SK-N-SH (cell line): ENCODE measurements around the gene TRPC4AP. TPM values are rescaled to one million over a fixed set of nuclear protein-coding genes. Genes with fewer than 3 reads are reported as not detected.
A peak's percentile ranks its signal among the peaks of the same experiment; 100 is the strongest.

Experiments
- CTCF ChIA-PET: fragments of 300-600, 350-600 bp; formaldehyde crosslinking; extraction: SDS; loops from one replicate; lab custom pipeline; 2021; lab: Yijun Ruan, JAX
- POLR2A ChIA-PET: fragments of 350-600 bp; sonication (Branson Sonifier 250); formaldehyde crosslinking; extraction: SDS; loops from one replicate; lab custom pipeline; 2020; ENCODE audit warnings: antibody characterized with exemption, inconsistent platforms; lab: Yijun Ruan, JAX
- DNase-seq: peaks from one replicate; pipeline ENCODE4 v3.0.0; 2012
- H2AFZ ChIP-seq: fragments of 200-600 bp; sonication (generic); 2 replicates; pipeline ENCODE4 v1.8.1; 2016; ENCODE audit warnings: antibody characterized with exemption, mild to moderate bottlenecking, low read depth
- H3F3A ChIP-seq: fragments of 200-600 bp; sonication (generic); replicated peaks from 2 replicates; pipeline ENCODE3; 2016; ENCODE audit warnings: antibody characterized with exemption, mild to moderate bottlenecking; ENCODE audit not compliant: insufficient read depth
- H3K27ac ChIP-seq, 2 experiments: fragments of 200-500 bp in 1 of 2; fragments of 200-600 bp in 1 of 2; sonication (Bioruptor generic) in 1 of 2; sonication (generic), shearing (Covaris generic) in 1 of 2; 2 replicates each; pipeline versions ENCODE4 v1.5.1 to v1.6.1; 2014 to 2016; ENCODE audit warnings: low read depth in 2 of 2, inconsistent platforms in 1 of 2, low read length in 1 of 2, mild to moderate bottlenecking in 1 of 2, mixed read lengths in 1 of 2
- H3K27me3 ChIP-seq: fragments of 200-600 bp; sonication (generic), shearing (Covaris generic); 2 replicates; pipeline ENCODE4 v1.6.1; 2016; ENCODE audit warnings: mixed run types; ENCODE audit not compliant: insufficient read depth
- H3K36me3 ChIP-seq, 2 experiments: fragments of 200-500 bp in 1 of 2; fragments of 200-600 bp in 1 of 2; sonication (Bioruptor generic) in 1 of 2; sonication (generic) in 1 of 2; replicated peaks in 1 of 2; 2 replicates each; pipeline versions ENCODE3 to v1.5.1; 2014 to 2016; ENCODE audit warnings: low read length in 1 of 2, mild to moderate bottlenecking in 1 of 2; ENCODE audit not compliant: insufficient read depth in 2 of 2, control insufficient read depth in 1 of 2
- H3K4me1 ChIP-seq, 2 experiments: fragments of 200-500 bp in 1 of 2; fragments of 200-600 bp in 1 of 2; sonication (Bioruptor generic) in 1 of 2; sonication (generic), shearing (Covaris generic) in 1 of 2; 2 replicates each; pipeline versions ENCODE4 v1.5.1 to v1.6.1; 2014 to 2016; ENCODE audit warnings: low read depth in 1 of 2, low read length in 1 of 2, mixed run types in 1 of 2; ENCODE audit not compliant: insufficient read depth in 2 of 2, control insufficient read depth in 1 of 2
- H3K4me2 ChIP-seq: fragments of 200-600 bp; sonication (generic), shearing (Covaris generic); 2 replicates; pipeline ENCODE4 v1.6.1; 2017; ENCODE audit warnings: mixed run types
- H3K4me3 ChIP-seq, 2 experiments: fragments of 200-500 bp in 1 of 2; fragments of 200-600 bp in 1 of 2; sonication (Bioruptor generic) in 1 of 2; sonication (generic), shearing (Covaris generic) in 1 of 2; 2 replicates each; pipeline versions ENCODE4 v1.5.1 to v1.8.1; 2014 to 2016; ENCODE audit warnings: low read depth in 2 of 2, inconsistent platforms in 1 of 2, low read length in 1 of 2, mild to moderate bottlenecking in 1 of 2, mixed read lengths in 1 of 2, moderate library complexity in 1 of 2
- H3K79me2 ChIP-seq: fragments of 200-600 bp; sonication (generic); 2 replicates; pipeline ENCODE4 v1.8.1; 2017; ENCODE audit warnings: mild to moderate bottlenecking; ENCODE audit not compliant: insufficient read depth
- H3K9ac ChIP-seq: fragments of 200-600 bp; sonication (generic); 2 replicates; pipeline ENCODE4 v1.6.1; 2017; ENCODE audit warnings: mixed run types
- H3K9me2 ChIP-seq: fragments of 200-600 bp; sonication (generic); 2 replicates; pipeline ENCODE4 v1.6.1; 2017; ENCODE audit warnings: mixed run types
- H3K9me3 ChIP-seq: fragments of 200-600 bp; sonication (generic); 2 replicates; pipeline ENCODE4 v1.6.1; 2017; ENCODE audit warnings: mixed run types, mild to moderate bottlenecking, moderate library complexity
- H4K20me1 ChIP-seq: fragments of 200-600 bp; sonication (generic); 2 replicates; pipeline ENCODE4 v1.6.1; 2017; ENCODE audit warnings: mild to moderate bottlenecking, mixed run types; ENCODE audit not compliant: insufficient read depth
- CHD2 ChIP-seq: fragments of 150-350 bp; IDR thresholded peaks from 2 replicates; pipeline ENCODE4 v1.6.1; 2018; ENCODE audit warnings: low read length; ENCODE audit not compliant: partially characterized antibody
- EZH2phosphoT487 ChIP-seq: fragments of 200-600 bp; sonication (generic); IDR thresholded peaks from 2 replicates; pipeline ENCODE4 v1.6.1; 2017; ENCODE audit warnings: low read depth, mixed run types, mild to moderate bottlenecking, antibody characterized with exemption, moderate library complexity, borderline replicate concordance
- FOXM1 ChIP-seq: IDR thresholded peaks from 2 replicates; pipeline ENCODE4 v1.4.0; 2012; ENCODE audit warnings: low read depth, mild to moderate bottlenecking
- GABPA ChIP-seq: IDR thresholded peaks from 2 replicates; pipeline ENCODE4 v1.4.0; 2012; ENCODE audit warnings: low read depth, mild to moderate bottlenecking
- NFIC ChIP-seq: IDR thresholded peaks from 2 replicates; pipeline ENCODE4 v1.4.0; 2012; ENCODE audit warnings: borderline replicate concordance
- POLR2AphosphoS5 ChIP-seq: IDR thresholded peaks from 2 replicates; pipeline ENCODE4 v1.6.1; 2012; ENCODE audit warnings: low read depth, low read length
- RAD21 ChIP-seq: IDR thresholded peaks from 2 replicates; pipeline ENCODE4 v1.6.1; 2012; ENCODE audit warnings: mild to moderate bottlenecking, low read length
- RFX5 ChIP-seq: IDR thresholded peaks from 2 replicates; pipeline ENCODE4 v1.6.1; 2012; ENCODE audit warnings: mild to moderate bottlenecking, improper control_type of control experiment, low read length
- RXRA ChIP-seq: IDR thresholded peaks from 2 replicates; pipeline ENCODE4 v1.4.0; 2012; ENCODE audit warnings: low read depth, mild to moderate bottlenecking, borderline replicate concordance
- SIN3A ChIP-seq: IDR thresholded peaks from 2 replicates; pipeline ENCODE4 v1.6.1; 2012; ENCODE audit warnings: low read depth, mild to moderate bottlenecking, low read length, moderate library complexity, borderline replicate concordance
- TCF12 ChIP-seq: IDR thresholded peaks from 2 replicates; pipeline ENCODE4 v1.4.0; 2012
- TEAD4 ChIP-seq: IDR thresholded peaks from 2 replicates; pipeline ENCODE4 v1.4.0; 2012; ENCODE audit warnings: mild to moderate bottlenecking, borderline replicate concordance; ENCODE audit not compliant: insufficient read depth
- YY1 ChIP-seq: IDR thresholded peaks from 2 replicates; pipeline ENCODE4 v1.4.0; 2012; ENCODE audit warnings: low read depth, mild to moderate bottlenecking
- WGBS: methylation state at CpG from one replicate; pipeline ENCODE4 v1.1.6; 2017; ENCODE audit warnings: low lambda C conversion rate; 5-methylcytosine and 5-hydroxymethylcytosine counted together
- polyA plus RNA-seq, 3 experiments: library from polyadenylated mRNA; depleted of rRNA; stranded (reverse); fragments of >200 nt; gene quantifications; 2 replicates each; pipeline ENCODE4 v1.2.3, GENCODE V29; 2012
- TF ChIP-seq, protein P1 (sequence below): IDR thresholded peaks from 2 replicates; pipeline ENCODE4 v1.4.0; 2012; ENCODE audit warnings: low read depth, borderline replicate concordance
- TF ChIP-seq, protein P2 (sequence below): fragments of 200-600 bp; sonication (generic); IDR thresholded peaks from 2 replicates; pipeline ENCODE4 v1.6.1; 2017; ENCODE audit warnings: antibody characterized with exemption, mild to moderate bottlenecking, moderate library complexity

Gene TRPC4AP
- polyA plus RNA-seq, 1 of the 3 experiments (the other 2 are of a cell fraction), result 57.4 TPM

GRCh38 chr20:34999021-34999451 lies 93.6 kb downstream of the TRPC4AP start:
- TF ChIP-seq YY1, result no peak
- no peak for TF ChIP-seq RXRA
- TF ChIP-seq, protein P1, sequence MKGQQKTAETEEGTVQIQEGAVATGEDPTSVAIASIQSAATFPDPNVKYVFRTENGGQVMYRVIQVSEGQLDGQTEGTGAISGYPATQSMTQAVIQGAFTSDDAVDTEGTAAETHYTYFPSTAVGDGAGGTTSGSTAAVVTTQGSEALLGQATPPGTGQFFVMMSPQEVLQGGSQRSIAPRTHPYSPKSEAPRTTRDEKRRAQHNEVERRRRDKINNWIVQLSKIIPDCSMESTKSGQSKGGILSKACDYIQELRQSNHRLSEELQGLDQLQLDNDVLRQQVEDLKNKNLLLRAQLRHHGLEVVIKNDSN, result no peak
- no peak for TF ChIP-seq SIN3A
- TF ChIP-seq, protein P2, sequence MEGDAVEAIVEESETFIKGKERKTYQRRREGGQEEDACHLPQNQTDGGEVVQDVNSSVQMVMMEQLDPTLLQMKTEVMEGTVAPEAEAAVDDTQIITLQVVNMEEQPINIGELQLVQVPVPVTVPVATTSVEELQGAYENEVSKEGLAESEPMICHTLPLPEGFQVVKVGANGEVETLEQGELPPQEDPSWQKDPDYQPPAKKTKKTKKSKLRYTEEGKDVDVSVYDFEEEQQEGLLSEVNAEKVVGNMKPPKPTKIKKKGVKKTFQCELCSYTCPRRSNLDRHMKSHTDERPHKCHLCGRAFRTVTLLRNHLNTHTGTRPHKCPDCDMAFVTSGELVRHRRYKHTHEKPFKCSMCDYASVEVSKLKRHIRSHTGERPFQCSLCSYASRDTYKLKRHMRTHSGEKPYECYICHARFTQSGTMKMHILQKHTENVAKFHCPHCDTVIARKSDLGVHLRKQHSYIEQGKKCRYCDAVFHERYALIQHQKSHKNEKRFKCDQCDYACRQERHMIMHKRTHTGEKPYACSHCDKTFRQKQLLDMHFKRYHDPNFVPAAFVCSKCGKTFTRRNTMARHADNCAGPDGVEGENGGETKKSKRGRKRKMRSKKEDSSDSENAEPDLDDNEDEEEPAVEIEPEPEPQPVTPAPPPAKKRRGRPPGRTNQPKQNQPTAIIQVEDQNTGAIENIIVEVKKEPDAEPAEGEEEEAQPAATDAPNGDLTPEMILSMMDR, result no peak
- no peak for TF ChIP-seq FOXM1
- TF ChIP-seq EZH2phosphoT487, result no peak
- TF ChIP-seq NFIC, result no peak
- no peak for TF ChIP-seq RFX5
- no peak for TF ChIP-seq TEAD4
- Histone ChIP-seq H3K27me3 (no peaks in the 10 kb centered on the region), H3K9me3 (no peaks in the 10 kb centered on the region), H3K36me3 (peaks cover 8 to 74% of the 10 kb centered on the region in 2 experiments), H3K79me2 (no peaks in the 10 kb centered on the region), H3K9ac (no peak overlapping the region), H4K20me1 (no peaks in the 10 kb centered on the region), H2AFZ (no peak overlapping the region), H3K27ac (no peak overlapping the region), H3F3A (no peaks in the 10 kb centered on the region), H3K4me2 (no peak overlapping the region), H3K9me2 (no peaks in the 10 kb centered on the region), H3K4me1 (no peaks in the 10 kb centered on the region; a peak in 1 of 4 replicates), H3K4me3 (no peak overlapping the region)
- no peak for DNase-seq
- ChIA-PET CTCF (interaction anchor here (0.8 to 1.4 kb wide), 3 partner anchors 11 to 125 kb away, joined by 3 to 5 read pairs (median 3); partner anchors contain the start of gene TRPC4AP), POLR2A (no interaction called here)
- WGBS, result 98% methylated on average over 17 of the region's 25 CpGs

DNA sequence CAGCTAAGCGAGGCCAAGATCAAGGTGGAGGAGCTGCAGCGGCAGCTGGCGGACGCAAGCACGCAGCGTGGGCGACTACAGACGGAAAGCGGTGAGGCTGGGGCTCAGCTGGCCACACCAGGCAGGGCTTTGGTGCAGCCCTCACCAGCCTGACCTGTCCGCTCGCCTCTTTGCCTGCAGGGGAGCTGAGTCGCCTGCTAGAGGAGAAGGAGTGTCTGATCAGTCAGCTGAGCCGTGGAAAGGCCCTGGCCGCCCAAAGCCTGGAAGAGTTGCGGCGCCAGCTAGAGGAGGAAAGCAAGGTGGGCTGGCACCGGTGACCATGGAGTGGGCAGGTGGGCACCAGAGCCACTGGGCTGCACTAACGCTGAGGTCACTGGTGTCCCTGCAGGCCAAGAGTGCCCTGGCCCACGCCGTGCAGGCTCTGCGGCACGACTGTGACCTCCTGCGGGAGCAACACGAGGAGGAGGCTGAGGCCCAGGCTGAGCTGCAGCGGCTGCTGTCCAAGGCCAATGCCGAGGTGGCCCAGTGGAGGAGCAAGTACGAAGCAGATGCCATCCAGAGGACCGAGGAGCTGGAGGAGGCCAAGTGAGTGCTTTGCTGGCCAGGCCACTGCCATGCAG lies 94.2 kb downstream of the TRPC4AP start:
- Histone ChIP-seq H3K27ac (no peak overlapping the region), H4K20me1 (no peaks in the 10 kb centered on the region), H3K9me3 (no peaks in the 10 kb centered on the region), H3K79me2 (no peaks in the 10 kb centered on the region), H2AFZ (no peak overlapping the region), H3K9me2 (no peaks in the 10 kb centered on the region), H3K27me3 (no peaks in the 10 kb centered on the region), H3K36me3 (peaks cover 8 to 71% of the 10 kb centered on the region in 2 experiments), H3K4me1 (no peaks in the 10 kb centered on the region; a peak in 1 of 4 replicates), H3K4me3 (no peak overlapping the region), H3K9ac (no peak overlapping the region), H3K4me2 (no peak overlapping the region), H3F3A (no peaks in the 10 kb centered on the region)
- POLR2A ChIA-PET, result no interaction called here
- TF ChIP-seq POLR2AphosphoS5, result no peak
- no peak for TF ChIP-seq CHD2
- TF ChIP-seq RFX5, result no peak
- no peak for TF ChIP-seq TCF12
- no peak for TF ChIP-seq YY1
- peak; percentile 14; the same call in 1 of the 2 replicates for TF ChIP-seq RAD21
- TF ChIP-seq, protein P1, result no peak
- TF ChIP-seq GABPA, result no peak
- DNase-seq, result no peak
- WGBS, result 96% methylated on average over 18 of the region's 28 CpGs
- CTCF ChIA-PET, result interaction anchor here (0.8 to 1.4 kb wide), 4 partner anchors 11 to 126 kb away, joined by 3 to 6 read pairs (median 4); partner anchors contain the start of genes GGT7 and TRPC4AP
